Measurements from ENCODE around the gene DUSP22.

DNA sequence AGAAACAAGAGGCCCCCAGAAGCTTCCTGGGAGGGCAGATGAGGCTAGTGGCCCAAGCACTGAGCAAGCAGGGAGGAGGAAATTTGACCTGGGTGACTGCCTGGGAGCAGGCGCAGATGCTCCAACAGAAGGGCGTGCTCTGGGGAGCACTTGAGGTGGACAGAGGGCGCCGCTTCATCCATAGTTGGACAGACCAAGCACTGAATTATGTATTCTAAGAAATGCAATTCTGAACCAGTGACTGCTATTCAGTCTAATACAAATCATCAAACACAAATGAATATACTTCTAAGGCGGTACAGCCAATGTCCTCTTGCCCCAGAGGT lies 70.6 kb downstream of the DUSP22 start:
- TF ChIP-seq CSDC2 (CRISPR knock-in tag; IDR thresholded peaks at IDR 0.05) (no peak), RARB (CRISPR knock-in tag; IDR thresholded peaks at IDR 0.05) (no peak), TOX (CRISPR knock-in tag; IDR thresholded peaks at IDR 0.05; ENCODE audit: borderline replicate concordance) (no peak), ARNTL (CRISPR knock-in tag; IDR thresholded peaks at IDR 0.05; ENCODE audit: borderline replicate concordance, low read depth) (no peak), TCF4 (CRISPR knock-in tag; IDR thresholded peaks at IDR 0.05; ENCODE audit: borderline replicate concordance) (no peak), ZNF8 (CRISPR knock-in tag; IDR thresholded peaks at IDR 0.05) (no peak), SNAI2 (CRISPR knock-in tag; IDR thresholded peaks at IDR 0.05) (no peak), ZNF565 (CRISPR knock-in tag; conservative IDR thresholded peaks at IDR 0.05; ENCODE audit: low read depth) (no peak)
- TF ChIP-seq, protein P1, sequence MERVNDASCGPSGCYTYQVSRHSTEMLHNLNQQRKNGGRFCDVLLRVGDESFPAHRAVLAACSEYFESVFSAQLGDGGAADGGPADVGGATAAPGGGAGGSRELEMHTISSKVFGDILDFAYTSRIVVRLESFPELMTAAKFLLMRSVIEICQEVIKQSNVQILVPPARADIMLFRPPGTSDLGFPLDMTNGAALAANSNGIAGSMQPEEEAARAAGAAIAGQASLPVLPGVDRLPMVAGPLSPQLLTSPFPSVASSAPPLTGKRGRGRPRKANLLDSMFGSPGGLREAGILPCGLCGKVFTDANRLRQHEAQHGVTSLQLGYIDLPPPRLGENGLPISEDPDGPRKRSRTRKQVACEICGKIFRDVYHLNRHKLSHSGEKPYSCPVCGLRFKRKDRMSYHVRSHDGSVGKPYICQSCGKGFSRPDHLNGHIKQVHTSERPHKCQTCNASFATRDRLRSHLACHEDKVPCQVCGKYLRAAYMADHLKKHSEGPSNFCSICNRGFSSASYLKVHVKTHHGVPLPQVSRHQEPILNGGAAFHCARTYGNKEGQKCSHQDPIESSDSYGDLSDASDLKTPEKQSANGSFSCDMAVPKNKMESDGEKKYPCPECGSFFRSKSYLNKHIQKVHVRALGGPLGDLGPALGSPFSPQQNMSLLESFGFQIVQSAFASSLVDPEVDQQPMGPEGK (CRISPR knock-in tag; IDR thresholded peaks at IDR 0.05; ENCODE audit: borderline replicate concordance), result no peak
- TF ChIP-seq, protein P2, sequence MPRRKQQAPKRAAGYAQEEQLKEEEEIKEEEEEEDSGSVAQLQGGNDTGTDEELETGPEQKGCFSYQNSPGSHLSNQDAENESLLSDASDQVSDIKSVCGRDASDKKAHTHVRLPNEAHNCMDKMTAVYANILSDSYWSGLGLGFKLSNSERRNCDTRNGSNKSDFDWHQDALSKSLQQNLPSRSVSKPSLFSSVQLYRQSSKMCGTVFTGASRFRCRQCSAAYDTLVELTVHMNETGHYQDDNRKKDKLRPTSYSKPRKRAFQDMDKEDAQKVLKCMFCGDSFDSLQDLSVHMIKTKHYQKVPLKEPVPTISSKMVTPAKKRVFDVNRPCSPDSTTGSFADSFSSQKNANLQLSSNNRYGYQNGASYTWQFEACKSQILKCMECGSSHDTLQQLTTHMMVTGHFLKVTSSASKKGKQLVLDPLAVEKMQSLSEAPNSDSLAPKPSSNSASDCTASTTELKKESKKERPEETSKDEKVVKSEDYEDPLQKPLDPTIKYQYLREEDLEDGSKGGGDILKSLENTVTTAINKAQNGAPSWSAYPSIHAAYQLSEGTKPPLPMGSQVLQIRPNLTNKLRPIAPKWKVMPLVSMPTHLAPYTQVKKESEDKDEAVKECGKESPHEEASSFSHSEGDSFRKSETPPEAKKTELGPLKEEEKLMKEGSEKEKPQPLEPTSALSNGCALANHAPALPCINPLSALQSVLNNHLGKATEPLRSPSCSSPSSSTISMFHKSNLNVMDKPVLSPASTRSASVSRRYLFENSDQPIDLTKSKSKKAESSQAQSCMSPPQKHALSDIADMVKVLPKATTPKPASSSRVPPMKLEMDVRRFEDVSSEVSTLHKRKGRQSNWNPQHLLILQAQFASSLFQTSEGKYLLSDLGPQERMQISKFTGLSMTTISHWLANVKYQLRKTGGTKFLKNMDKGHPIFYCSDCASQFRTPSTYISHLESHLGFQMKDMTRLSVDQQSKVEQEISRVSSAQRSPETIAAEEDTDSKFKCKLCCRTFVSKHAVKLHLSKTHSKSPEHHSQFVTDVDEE (CRISPR knock-in tag; IDR thresholded peaks at IDR 0.05), result no peak
- TF ChIP-seq, protein P3, sequence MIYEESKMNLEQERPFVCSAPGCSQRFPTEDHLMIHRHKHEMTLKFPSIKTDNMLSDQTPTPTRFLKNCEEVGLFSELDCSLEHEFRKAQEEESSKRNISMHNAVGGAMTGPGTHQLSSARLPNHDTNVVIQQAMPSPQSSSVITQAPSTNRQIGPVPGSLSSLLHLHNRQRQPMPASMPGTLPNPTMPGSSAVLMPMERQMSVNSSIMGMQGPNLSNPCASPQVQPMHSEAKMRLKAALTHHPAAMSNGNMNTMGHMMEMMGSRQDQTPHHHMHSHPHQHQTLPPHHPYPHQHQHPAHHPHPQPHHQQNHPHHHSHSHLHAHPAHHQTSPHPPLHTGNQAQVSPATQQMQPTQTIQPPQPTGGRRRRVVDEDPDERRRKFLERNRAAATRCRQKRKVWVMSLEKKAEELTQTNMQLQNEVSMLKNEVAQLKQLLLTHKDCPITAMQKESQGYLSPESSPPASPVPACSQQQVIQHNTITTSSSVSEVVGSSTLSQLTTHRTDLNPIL (CRISPR knock-in tag; IDR thresholded peaks at IDR 0.05; ENCODE audit: low read depth), result no peak
